22Rv1 (cell line): ENCODE data around the gene AS3MT.

Experiments used
- H3K27ac ChIP-seq: fragments of 450-650 bp; 2 replicates; pipeline ENCODE4 v1.5.1; 2017
- ZFX ChIP-seq: fragments of 450-650 bp; IDR thresholded peaks from 2 replicates; pipeline ENCODE4 v1.6.1; 2017; ENCODE audit warnings: antibody characterized with exemption, borderline replicate concordance
- TF ChIP-seq, protein P1 (sequence below): fragments of 450-650 bp; IDR thresholded peaks from 2 replicates; pipeline ENCODE4 v1.5.1; 2017; ENCODE audit warnings: mild to moderate bottlenecking

Gene AS3MT

DNA sequence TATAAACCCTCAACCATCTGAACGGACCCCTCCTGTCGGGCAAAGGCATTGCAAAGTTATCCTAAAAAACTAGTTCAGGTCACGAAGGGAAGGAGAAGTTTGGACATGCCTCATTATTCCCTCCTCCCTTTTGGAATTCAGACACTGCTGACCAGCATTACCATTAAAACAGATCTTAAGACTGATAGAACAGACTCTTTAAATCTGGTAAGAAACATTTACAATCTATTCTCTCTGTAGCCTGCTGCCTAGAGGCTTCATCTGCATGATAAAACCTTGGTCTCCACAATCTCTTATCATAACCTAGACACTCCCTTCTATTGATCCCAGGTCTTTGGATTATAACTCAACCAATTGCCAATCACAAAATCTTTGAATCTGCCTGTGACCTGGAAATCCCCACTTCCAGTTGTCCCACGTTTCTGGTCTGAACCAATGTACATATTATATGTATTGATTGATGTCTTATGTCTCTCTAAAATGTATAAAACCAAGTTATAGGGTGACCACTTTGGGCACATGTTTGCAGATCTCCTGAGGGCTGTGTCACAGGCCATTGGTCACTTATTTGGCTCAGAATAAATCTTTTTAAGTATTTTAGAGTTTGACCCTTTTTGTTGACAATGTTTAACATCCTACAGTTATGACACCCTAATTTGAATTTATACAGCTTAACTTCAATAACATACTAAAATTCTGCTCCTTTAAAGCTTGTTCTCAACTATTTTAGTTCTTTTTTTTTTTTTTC is 25.4 kb downstream of the AS3MT start:
- H3K27ac ChIP-seq = no peak overlapping the region
- no peak for TF ChIP-seq ZFX
- TF ChIP-seq, protein P1, sequence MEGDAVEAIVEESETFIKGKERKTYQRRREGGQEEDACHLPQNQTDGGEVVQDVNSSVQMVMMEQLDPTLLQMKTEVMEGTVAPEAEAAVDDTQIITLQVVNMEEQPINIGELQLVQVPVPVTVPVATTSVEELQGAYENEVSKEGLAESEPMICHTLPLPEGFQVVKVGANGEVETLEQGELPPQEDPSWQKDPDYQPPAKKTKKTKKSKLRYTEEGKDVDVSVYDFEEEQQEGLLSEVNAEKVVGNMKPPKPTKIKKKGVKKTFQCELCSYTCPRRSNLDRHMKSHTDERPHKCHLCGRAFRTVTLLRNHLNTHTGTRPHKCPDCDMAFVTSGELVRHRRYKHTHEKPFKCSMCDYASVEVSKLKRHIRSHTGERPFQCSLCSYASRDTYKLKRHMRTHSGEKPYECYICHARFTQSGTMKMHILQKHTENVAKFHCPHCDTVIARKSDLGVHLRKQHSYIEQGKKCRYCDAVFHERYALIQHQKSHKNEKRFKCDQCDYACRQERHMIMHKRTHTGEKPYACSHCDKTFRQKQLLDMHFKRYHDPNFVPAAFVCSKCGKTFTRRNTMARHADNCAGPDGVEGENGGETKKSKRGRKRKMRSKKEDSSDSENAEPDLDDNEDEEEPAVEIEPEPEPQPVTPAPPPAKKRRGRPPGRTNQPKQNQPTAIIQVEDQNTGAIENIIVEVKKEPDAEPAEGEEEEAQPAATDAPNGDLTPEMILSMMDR = no peak

DNA sequence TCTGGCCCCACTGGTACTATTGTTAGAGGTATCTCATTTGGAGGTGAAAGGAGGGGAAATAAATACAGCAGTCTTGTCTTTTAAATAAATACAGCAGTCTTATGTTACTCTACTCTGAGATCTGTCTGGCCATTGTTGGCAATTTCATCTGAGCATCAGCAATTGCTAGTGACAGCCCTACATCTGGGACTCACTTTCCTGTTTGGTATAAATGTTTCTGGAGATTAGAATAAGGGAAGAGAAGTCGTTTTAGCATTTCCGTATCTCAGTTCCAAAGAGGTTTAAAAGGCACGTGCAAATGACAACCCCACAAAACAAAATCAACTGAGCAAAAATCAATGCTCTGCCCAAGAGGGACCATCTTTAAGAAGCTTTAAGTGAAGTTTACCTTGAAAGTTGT is 30.7 kb downstream of the AS3MT start:
- no peak overlapping the region for H3K27ac ChIP-seq
- TF ChIP-seq, protein P1 = no peak
- TF ChIP-seq ZFX = no peak

DNA sequence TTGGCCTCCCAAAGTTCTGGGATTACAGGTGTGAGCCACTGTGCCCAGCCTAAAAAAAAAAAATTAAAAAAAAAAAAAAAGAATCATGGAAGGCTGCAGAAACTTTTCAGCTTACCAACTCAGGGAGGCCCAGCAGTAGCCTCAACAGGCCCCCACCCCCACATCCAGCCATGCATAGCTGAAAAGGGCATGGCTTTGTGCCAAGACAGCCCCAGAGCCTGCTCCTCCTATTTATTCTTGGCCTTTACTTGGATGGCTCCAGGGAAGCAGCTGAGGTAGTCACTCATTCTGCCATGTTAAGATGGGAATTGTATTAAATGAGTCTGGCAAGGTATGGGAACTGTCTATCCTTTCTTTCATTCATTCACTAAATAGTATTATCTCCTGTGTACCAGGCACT is 35.1 kb downstream of the AS3MT start:
- TF ChIP-seq, protein P1 = no peak
- TF ChIP-seq ZFX = no peak
- no peak overlapping the region for H3K27ac ChIP-seq

DNA sequence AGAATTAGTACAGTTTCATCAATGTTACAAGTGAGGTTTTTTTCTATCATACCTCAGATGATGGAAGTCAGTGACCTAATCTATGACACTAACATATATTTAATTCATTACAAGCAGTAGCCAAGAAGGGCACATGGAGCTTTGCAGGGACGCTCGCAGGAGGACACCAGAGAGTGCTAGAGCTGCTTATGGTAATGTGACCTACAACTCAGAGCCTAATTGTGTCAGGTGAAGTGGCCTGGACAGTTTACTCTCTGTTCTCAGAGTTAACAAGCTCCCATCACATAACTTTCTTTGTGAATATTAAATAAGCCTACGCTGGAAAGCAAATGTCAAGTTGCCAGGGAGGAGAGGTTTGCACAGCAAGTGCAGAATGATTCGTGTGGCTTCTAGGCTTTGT is 37.2 kb downstream of the AS3MT start:
- no peak overlapping the region for H3K27ac ChIP-seq
- TF ChIP-seq, protein P1 = no peak
- no peak for TF ChIP-seq ZFX

DNA sequence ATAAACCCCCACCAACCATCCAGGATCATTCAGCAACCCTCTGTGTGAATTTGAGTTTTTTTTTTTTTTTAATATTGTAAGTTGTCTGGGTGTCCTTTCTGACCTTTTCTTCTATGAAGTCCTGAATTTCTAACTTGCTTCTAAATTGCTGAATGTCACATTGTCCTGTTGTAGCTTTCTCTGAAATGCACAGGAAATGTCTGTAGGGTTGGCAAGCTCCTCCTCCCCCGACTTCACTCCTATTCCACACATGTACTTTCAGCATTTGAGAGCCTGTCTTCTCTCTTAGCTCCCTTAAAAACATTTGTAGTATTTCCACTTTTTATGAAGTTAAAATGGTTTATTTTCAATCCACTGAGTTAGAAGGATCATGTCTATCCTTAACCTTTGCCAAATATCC is 45.5 kb downstream of the AS3MT start:
- no peak overlapping the region for H3K27ac ChIP-seq
- TF ChIP-seq, protein P1 = no peak
- TF ChIP-seq ZFX = no peak

DNA sequence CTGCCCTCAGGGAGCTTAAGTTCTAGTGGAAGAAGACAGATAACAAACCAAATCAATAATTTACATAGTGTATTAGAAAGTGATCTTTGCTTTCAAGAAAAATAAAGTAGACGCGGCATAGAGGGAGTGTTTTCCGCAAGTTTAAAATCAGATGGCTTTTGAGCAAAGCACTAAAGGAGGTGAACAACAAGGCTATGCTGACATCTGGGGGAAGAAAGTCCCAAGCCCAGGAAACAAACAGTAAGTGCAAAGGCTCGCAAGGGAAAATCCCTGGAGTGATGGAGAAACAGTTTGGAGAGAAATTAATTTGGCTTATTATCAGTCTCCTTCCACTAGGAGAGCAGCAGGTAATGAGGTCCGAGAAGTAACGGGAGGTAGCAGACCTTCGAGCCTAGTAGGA is 46.9 kb downstream of the AS3MT start:
- no peak overlapping the region for H3K27ac ChIP-seq
- TF ChIP-seq, protein P1 = no peak
- no peak for TF ChIP-seq ZFX

DNA sequence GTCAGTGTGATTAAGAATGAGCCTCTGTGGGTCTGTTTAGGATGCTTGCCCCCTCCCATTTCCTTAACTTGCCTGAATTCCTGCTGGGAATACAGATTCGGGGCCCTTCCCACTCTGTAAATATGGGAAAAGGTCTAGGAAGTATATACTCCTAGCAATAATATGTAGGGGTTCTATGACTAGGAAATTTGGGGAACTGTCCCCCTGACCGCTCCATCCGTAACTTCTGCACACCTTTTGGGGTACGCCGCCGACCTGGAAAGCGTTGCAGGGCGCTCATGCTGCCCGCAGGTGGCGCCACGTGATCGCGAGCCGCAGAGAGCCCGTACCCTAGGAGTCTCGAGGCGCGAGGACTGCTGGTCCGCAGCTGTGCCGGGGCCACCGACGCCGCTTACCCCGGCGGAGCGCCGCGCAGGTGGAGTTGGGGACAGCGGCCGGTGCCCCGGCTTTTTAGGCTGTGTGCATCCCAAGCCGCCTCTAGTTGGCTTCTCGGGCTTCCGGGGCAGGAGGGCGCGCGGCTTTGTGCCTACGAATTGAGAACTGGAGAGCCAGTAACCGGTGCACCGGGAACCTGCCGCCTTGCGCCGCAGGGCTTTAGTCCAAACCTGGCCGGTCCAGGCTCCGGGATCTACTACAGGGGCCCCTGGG is 48.2 kb downstream of the AS3MT start:
- H3K27ac ChIP-seq = peak overlapping the region; percentile 83
- no peak for TF ChIP-seq ZFX
- TF ChIP-seq, protein P1 = peak; percentile 97
